HepG2 (cell line): ENCODE results near the gene ADPRHL1. TPM values are rescaled to one million over a fixed set of nuclear protein-coding genes. Genes with fewer than 3 reads are reported as not detected.

Source experiments
- ARNTL ChIP-seq: sonication (generic); formaldehyde crosslinking; IDR thresholded peaks from 2 replicates; pipeline ENCODE4 v1.4.0; 2020; ENCODE audit warnings: mild to moderate bottlenecking, missing genetic modification reagents
- GATAD1 ChIP-seq: IDR thresholded peaks from 2 replicates; pipeline ENCODE4 v1.6.1; 2016; ENCODE audit warnings: missing genetic modification reagents, missing compliant biosample characterization
- HCFC1 ChIP-seq: fragments of 150-350 bp; IDR thresholded peaks from 2 replicates; pipeline ENCODE4 v1.6.1; 2014; ENCODE audit warnings: low read depth, low read length
- PPARG ChIP-seq: conservative IDR thresholded peaks from 2 replicates; pipeline ENCODE4 v1.6.1; 2016; ENCODE audit warnings: missing biosample characterization, missing genetic modification reagents
- SSRP1 ChIP-seq: IDR thresholded peaks from 2 replicates; pipeline ENCODE4 v1.6.1; 2016; ENCODE audit warnings: control low read depth
- TAF1 ChIP-seq: sonication (generic); formaldehyde crosslinking; IDR thresholded peaks from 2 replicates; pipeline ENCODE4 v1.4.0; 2020; ENCODE audit warnings: missing genetic modification reagents
- TARDBP ChIP-seq: sonication (generic); formaldehyde crosslinking; IDR thresholded peaks from 2 replicates; pipeline ENCODE4 v1.8.0; 2022; ENCODE audit warnings: mild to moderate bottlenecking, missing genetic modification reagents
- TBX2 ChIP-seq: sonication (generic); formaldehyde crosslinking; IDR thresholded peaks from 2 replicates; pipeline ENCODE4 v1.5.0; 2020; ENCODE audit warnings: missing genetic modification reagents, mild to moderate bottlenecking, borderline replicate concordance
- TERF1 ChIP-seq: sonication (generic); formaldehyde crosslinking; IDR thresholded peaks from 2 replicates; pipeline ENCODE4 v1.8.0; 2022; ENCODE audit warnings: mild to moderate bottlenecking, missing genetic modification reagents, moderate library complexity
- ZNF292 ChIP-seq: sonication (generic); formaldehyde crosslinking; IDR thresholded peaks from 2 replicates; pipeline ENCODE4 v1.8.1; 2022; ENCODE audit warnings: mild to moderate bottlenecking, low read depth, missing genetic modification reagents, borderline replicate concordance
- polyA plus RNA-seq, 8 experiments: library from polyadenylated mRNA; depleted of rRNA in 3 of 8; stranded (reverse) in 7 of 8; unstranded in 1 of 8; fragments of >200 nt; fragmentation: Illumina TruSeq in 4 of 8; extraction: Trizol in 4 of 8; gene quantifications; 2 replicates each; pipeline versions ENCODE4 v1.2.1 to v1.2.3, GENCODE V29; 2011 to 2016; ENCODE audit warnings: low read depth in 4 of 8, missing spikeins in 1 of 8, mixed read lengths in 1 of 8; ENCODE audit not compliant: insufficient read depth in 1 of 8
- total RNA-seq, 5 experiments: library from RNA; depleted of rRNA; stranded (reverse); fragments of >200 nt; fragmentation: Illumina TruSeq; extraction: Trizol; gene quantifications; 2 replicates each; pipeline ENCODE4 v1.2.3, GENCODE V29; 2016; ENCODE audit warnings: low read depth in 1 of 5
- TF ChIP-seq, protein P1 (sequence below): sonication (generic); formaldehyde crosslinking; IDR thresholded peaks from 2 replicates; pipeline ENCODE4 v1.8.1; 2022; ENCODE audit warnings: mild to moderate bottlenecking, missing genetic modification reagents
- TF ChIP-seq, protein P2 (sequence below), 2 experiments: fragments of 450-650 bp in 1 of 2; sonication (generic) in 1 of 2; formaldehyde crosslinking in 1 of 2; IDR thresholded peaks; 2 replicates each; pipeline versions ENCODE4 v1.6.1 to v1.8.0; 2016 to 2022; ENCODE audit warnings: antibody characterized with exemption in 1 of 2, mild to moderate bottlenecking in 1 of 2, missing genetic modification reagents in 1 of 2
- TF ChIP-seq, protein P3 (sequence below): IDR thresholded peaks from 2 replicates; pipeline ENCODE4 v1.6.1; 2018; ENCODE audit warnings: missing genetic modification reagents, mild to moderate bottlenecking, missing compliant biosample characterization

Gene ADPRHL1
- total and polyA plus RNA-seq, 2 of the 13 experiments (the other 11 are each of a cell fraction or from before 2014, with no cell fraction given): 0.34 to 0.40 TPM

- TF ChIP-seq, protein P1, sequence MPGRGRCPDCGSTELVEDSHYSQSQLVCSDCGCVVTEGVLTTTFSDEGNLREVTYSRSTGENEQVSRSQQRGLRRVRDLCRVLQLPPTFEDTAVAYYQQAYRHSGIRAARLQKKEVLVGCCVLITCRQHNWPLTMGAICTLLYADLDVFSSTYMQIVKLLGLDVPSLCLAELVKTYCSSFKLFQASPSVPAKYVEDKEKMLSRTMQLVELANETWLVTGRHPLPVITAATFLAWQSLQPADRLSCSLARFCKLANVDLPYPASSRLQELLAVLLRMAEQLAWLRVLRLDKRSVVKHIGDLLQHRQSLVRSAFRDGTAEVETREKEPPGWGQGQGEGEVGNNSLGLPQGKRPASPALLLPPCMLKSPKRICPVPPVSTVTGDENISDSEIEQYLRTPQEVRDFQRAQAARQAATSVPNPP (CRISPR knock-in tag): 0 out of 2 replicates have a peak, but pooled peaks have one; percentile 40
- TF ChIP-seq HCFC1: peak; percentile 72
- peak; percentile 78 for TF ChIP-seq ARNTL (CRISPR knock-in tag)
- TF ChIP-seq TAF1 (CRISPR knock-in tag): peak; percentile 54; the same call in 1 of the 2 replicates
- peak; percentile 86; the same call in 1 of the 2 replicates for TF ChIP-seq TARDBP (CRISPR knock-in tag)
- no peak for TF ChIP-seq TERF1 (CRISPR knock-in tag)
- TF ChIP-seq ZNF292: 0 out of 2 replicates have a peak, but pooled peaks have one; percentile 46
- no peak for TF ChIP-seq SSRP1 (CRISPR knock-in tag)
- TF ChIP-seq, protein P2, sequence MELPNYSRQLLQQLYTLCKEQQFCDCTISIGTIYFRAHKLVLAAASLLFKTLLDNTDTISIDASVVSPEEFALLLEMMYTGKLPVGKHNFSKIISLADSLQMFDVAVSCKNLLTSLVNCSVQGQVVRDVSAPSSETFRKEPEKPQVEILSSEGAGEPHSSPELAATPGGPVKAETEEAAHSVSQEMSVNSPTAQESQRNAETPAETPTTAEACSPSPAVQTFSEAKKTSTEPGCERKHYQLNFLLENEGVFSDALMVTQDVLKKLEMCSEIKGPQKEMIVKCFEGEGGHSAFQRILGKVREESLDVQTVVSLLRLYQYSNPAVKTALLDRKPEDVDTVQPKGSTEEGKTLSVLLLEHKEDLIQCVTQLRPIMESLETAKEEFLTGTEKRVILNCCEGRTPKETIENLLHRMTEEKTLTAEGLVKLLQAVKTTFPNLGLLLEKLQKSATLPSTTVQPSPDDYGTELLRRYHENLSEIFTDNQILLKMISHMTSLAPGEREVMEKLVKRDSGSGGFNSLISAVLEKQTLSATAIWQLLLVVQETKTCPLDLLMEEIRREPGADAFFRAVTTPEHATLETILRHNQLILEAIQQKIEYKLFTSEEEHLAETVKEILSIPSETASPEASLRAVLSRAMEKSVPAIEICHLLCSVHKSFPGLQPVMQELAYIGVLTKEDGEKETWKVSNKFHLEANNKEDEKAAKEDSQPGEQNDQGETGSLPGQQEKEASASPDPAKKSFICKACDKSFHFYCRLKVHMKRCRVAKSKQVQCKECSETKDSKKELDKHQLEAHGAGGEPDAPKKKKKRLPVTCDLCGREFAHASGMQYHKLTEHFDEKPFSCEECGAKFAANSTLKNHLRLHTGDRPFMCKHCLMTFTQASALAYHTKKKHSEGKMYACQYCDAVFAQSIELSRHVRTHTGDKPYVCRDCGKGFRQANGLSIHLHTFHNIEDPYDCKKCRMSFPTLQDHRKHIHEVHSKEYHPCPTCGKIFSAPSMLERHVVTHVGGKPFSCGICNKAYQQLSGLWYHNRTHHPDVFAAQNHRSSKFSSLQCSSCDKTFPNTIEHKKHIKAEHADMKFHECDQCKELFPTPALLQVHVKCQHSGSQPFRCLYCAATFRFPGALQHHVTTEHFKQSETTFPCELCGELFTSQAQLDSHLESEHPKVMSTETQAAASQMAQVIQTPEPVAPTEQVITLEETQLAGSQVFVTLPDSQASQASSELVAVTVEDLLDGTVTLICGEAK (IDR thresholded peaks at IDR 0.05): peak; percentile 95
- TF ChIP-seq, protein P2 (CRISPR knock-in tag; IDR thresholded peaks at IDR 0.05): peak; percentile 87
- peak; percentile 45; the same call in 1 of the 2 replicates for TF ChIP-seq TBX2 (CRISPR knock-in tag)
- TF ChIP-seq, protein P3, sequence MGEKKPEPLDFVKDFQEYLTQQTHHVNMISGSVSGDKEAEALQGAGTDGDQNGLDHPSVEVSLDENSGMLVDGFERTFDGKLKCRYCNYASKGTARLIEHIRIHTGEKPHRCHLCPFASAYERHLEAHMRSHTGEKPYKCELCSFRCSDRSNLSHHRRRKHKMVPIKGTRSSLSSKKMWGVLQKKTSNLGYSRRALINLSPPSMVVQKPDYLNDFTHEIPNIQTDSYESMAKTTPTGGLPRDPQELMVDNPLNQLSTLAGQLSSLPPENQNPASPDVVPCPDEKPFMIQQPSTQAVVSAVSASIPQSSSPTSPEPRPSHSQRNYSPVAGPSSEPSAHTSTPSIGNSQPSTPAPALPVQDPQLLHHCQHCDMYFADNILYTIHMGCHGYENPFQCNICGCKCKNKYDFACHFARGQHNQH: peak; percentile 60; the same call in 1 of the 2 replicates
- no peak for TF ChIP-seq PPARG (CRISPR knock-in tag)
- TF ChIP-seq GATAD1 (CRISPR knock-in tag): peak; percentile 89
Observed at GRCh38 chr13:113448885-113449692, 4.2 kb downstream of the ADPRHL1 start (continued).
